Measurements from ENCODE around the gene ASIC5.

GRCh38 chr4:155909615-155910226 lies 43.6 kb upstream of the ASIC5 start:
- TF ChIP-seq CTCF (IDR thresholded peaks at IDR 0.05): no peak
- TF ChIP-seq POLR2A (IDR thresholded peaks at IDR 0.05): no peak

All from heart left ventricle (tissue), 13 donors.